IMR-90 (cell line): ENCODE measurements around the gene STX18. TPM values are rescaled to one million over a fixed set of nuclear protein-coding genes. Genes with fewer than 3 reads are reported as not detected.

Experiments
- ATAC-seq: fragments of 200-7000 bp; cut with Tn5 transposase; 2 replicates; pipeline ENCODE4 v1.9.1; 2020; ENCODE audit warnings: low read depth, mild to moderate bottlenecking, moderate library complexity
- BruUV-seq: library from RNA; stranded (reverse); fragments of 400-500 nt; replicated peaks from 2 replicates; lab custom pipeline; 2021; lab: Mats Ljungman, UMichigan
- CTCF ChIA-PET: fragments of 300-600 bp; formaldehyde crosslinking; extraction: SDS; loops from one replicate; lab custom pipeline; 2021; ENCODE audit warnings: antibody characterized with exemption; lab: Yijun Ruan, JAX
- POLR2A ChIA-PET: fragments of 300-600 bp; sonication (Branson Sonifier 250); formaldehyde crosslinking; loops from one replicate; lab custom pipeline; 2022; ENCODE audit warnings: antibody characterized with exemption; ENCODE audit not compliant: unreplicated experiment; lab: Charles Lee
- DNase-seq: peaks from one replicate; pipeline ENCODE4 v3.0.0; 2013
- H2AFZ ChIP-seq: replicated peaks from 2 replicates; pipeline ENCODE3; 2013; ENCODE audit warnings: low read length, mild to moderate bottlenecking; ENCODE audit not compliant: poor library complexity
- H2AK5ac ChIP-seq: 2 replicates; pipeline ENCODE4 v1.6.1; 2013; ENCODE audit warnings: low read depth, low read length, inconsistent platforms
- H2AK9ac ChIP-seq: replicated peaks from 2 replicates; pipeline ENCODE3; 2013; ENCODE audit warnings: mild to moderate bottlenecking, low read depth, low read length, moderate library complexity; ENCODE audit not compliant: poor library complexity
- H2BK120ac ChIP-seq: 2 replicates; pipeline ENCODE4 v1.6.1; 2013; ENCODE audit warnings: low read depth, low read length, inconsistent platforms
- H2BK15ac ChIP-seq: 3 replicates; pipeline ENCODE4 v1.6.1; 2013; ENCODE audit warnings: low read depth, low read length, inconsistent platforms
- H2BK20ac ChIP-seq: 2 replicates; pipeline ENCODE4 v1.6.1; 2013; ENCODE audit warnings: low read depth, mild to moderate bottlenecking, inconsistent platforms, low read length, moderate library complexity
- H2BK5ac ChIP-seq: 2 replicates; pipeline ENCODE4 v1.6.1; 2013; ENCODE audit warnings: mild to moderate bottlenecking, low read depth, low read length, inconsistent platforms; ENCODE audit not compliant: poor library complexity, severe bottlenecking
- H3K14ac ChIP-seq: replicated peaks from 2 replicates; pipeline ENCODE4 v1.6.1; 2013; ENCODE audit warnings: low read depth, low read length, inconsistent platforms
- H3K18ac ChIP-seq: 2 replicates; pipeline ENCODE4 v1.6.1; 2013; ENCODE audit warnings: low read depth, low read length, control low read depth
- H3K23ac ChIP-seq: 2 replicates; pipeline ENCODE4 v1.6.1; 2013; ENCODE audit warnings: low read depth, low read length, inconsistent platforms
- H3K27ac ChIP-seq: 2 replicates; pipeline ENCODE4 v1.5.1; 2013; ENCODE audit warnings: mild to moderate bottlenecking, control low read depth, low read length; ENCODE audit not compliant: insufficient read depth
- H3K27me3 ChIP-seq: 2 replicates; pipeline ENCODE4 v1.6.1; 2013; ENCODE audit warnings: low read length; ENCODE audit not compliant: control insufficient read depth, insufficient read depth
- H3K36me3 ChIP-seq: 2 replicates; pipeline ENCODE4 v1.6.1; 2013; ENCODE audit warnings: low read length, mixed read lengths; ENCODE audit not compliant: control insufficient read depth, insufficient read depth
- H3K4ac ChIP-seq: 2 replicates; pipeline ENCODE4 v1.6.1; 2013; ENCODE audit warnings: low read depth, low read length, inconsistent platforms
- H3K4me1 ChIP-seq: 2 replicates; pipeline ENCODE4 v1.6.1; 2013; ENCODE audit warnings: low read length, mixed read lengths; ENCODE audit not compliant: control insufficient read depth, insufficient read depth
- H3K4me2 ChIP-seq: 2 replicates; pipeline ENCODE4 v1.6.1; 2013; ENCODE audit warnings: low read depth, mild to moderate bottlenecking, control low read depth, low read length, moderate library complexity
- H3K4me3 ChIP-seq: 2 replicates; pipeline ENCODE4 v1.5.1; 2013; ENCODE audit warnings: low read depth, mild to moderate bottlenecking, control low read depth, low read length, moderate library complexity; ENCODE audit not compliant: insufficient read depth
- H3K56ac ChIP-seq: 2 replicates; pipeline ENCODE4 v1.6.1; 2013; ENCODE audit warnings: low read length, inconsistent platforms; ENCODE audit not compliant: insufficient read depth; ENCODE audit errors: extremely low read depth
- H3K79me1 ChIP-seq, 2 experiments: 2 replicates each; pipeline ENCODE4 v1.6.1; 2013; ENCODE audit warnings: low read length in 2 of 2, inconsistent platforms in 1 of 2, low read depth in 1 of 2
- H3K9ac ChIP-seq: 2 replicates; pipeline ENCODE4 v1.6.1; 2013; ENCODE audit warnings: low read depth, low read length, control low read depth
- H3K9me1 ChIP-seq: 2 replicates; pipeline ENCODE4 v1.6.1; 2013; ENCODE audit warnings: low read length, inconsistent platforms; ENCODE audit not compliant: insufficient read depth
- H3K9me3 ChIP-seq: 2 replicates; pipeline ENCODE4 v1.6.1; 2013; ENCODE audit warnings: low read length; ENCODE audit not compliant: control insufficient read depth, insufficient read depth
- H4K20me1 ChIP-seq: 2 replicates; pipeline ENCODE4 v1.6.1; 2013; ENCODE audit warnings: low read length, inconsistent platforms; ENCODE audit not compliant: insufficient read depth
- H4K5ac ChIP-seq: 2 replicates; pipeline ENCODE4 v1.6.1; 2013; ENCODE audit warnings: mild to moderate bottlenecking, low read depth, low read length, control low read depth
- H4K8ac ChIP-seq, 2 experiments: 2 replicates each; pipeline ENCODE4 v1.6.1; 2013; ENCODE audit warnings: low read depth in 2 of 2, low read length in 2 of 2, control low read depth in 1 of 2, inconsistent platforms in 1 of 2
- H4K91ac ChIP-seq: 2 replicates; pipeline ENCODE4 v1.6.1; 2013; ENCODE audit warnings: low read depth, low read length, inconsistent platforms; ENCODE audit not compliant: insufficient read depth
- BHLHE40 ChIP-seq: fragments of 150-350 bp; IDR thresholded peaks from 2 replicates; pipeline ENCODE4 v1.6.1; 2016; ENCODE audit warnings: mild to moderate bottlenecking, low read depth, low read length
- CEBPB ChIP-seq: IDR thresholded peaks from 2 replicates; pipeline ENCODE4 v1.6.1; 2012; ENCODE audit warnings: low read depth, low read length, improper control_type of control experiment
- CHD1 ChIP-seq: IDR thresholded peaks from 2 replicates; pipeline ENCODE4 v1.6.1; 2012; ENCODE audit warnings: low read depth, low read length, improper control_type of control experiment
- CTCF ChIP-seq: conservative IDR thresholded peaks from 2 replicates; pipeline ENCODE4 v1.5.1; 2012; ENCODE audit warnings: mild to moderate bottlenecking, low read depth, low read length, improper control_type of control experiment
- FOS ChIP-seq: fragments of 150-350 bp; IDR thresholded peaks from 2 replicates; pipeline ENCODE4 v1.6.1; 2016; ENCODE audit warnings: low read depth, low read length
- MAFK ChIP-seq: IDR thresholded peaks from 2 replicates; pipeline ENCODE4 v1.6.1; 2012; ENCODE audit warnings: low read depth, low read length, improper control_type of control experiment
- MAZ ChIP-seq: IDR thresholded peaks from 2 replicates; pipeline ENCODE4 v1.6.1; 2012; ENCODE audit warnings: low read depth, mild to moderate bottlenecking, low read length, improper control_type of control experiment, moderate library complexity, borderline replicate concordance
- MXI1 ChIP-seq: IDR thresholded peaks from 2 replicates; pipeline ENCODE4 v1.6.1; 2012; ENCODE audit warnings: low read depth, mild to moderate bottlenecking, low read length, moderate library complexity, borderline replicate concordance
- NFE2L2 ChIP-seq: fragments of 150-350 bp; IDR thresholded peaks from 2 replicates; pipeline ENCODE4 v1.6.1; 2016; ENCODE audit warnings: low read depth, mild to moderate bottlenecking, low read length
- POLR2A ChIP-seq: IDR thresholded peaks from 2 replicates; pipeline ENCODE4 v1.6.1; 2012; ENCODE audit warnings: mild to moderate bottlenecking, low read depth, low read length
- RAD21 ChIP-seq: IDR thresholded peaks from 2 replicates; pipeline ENCODE4 v1.6.1; 2012; ENCODE audit warnings: low read length, improper control_type of control experiment
- RCOR1 ChIP-seq: IDR thresholded peaks from 2 replicates; pipeline ENCODE4 v1.6.1; 2012; ENCODE audit warnings: mild to moderate bottlenecking, low read length, improper control_type of control experiment; ENCODE audit not compliant: insufficient replicate concordance
- RFX5 ChIP-seq: IDR thresholded peaks from 2 replicates; pipeline ENCODE4 v1.8.0; 2012; ENCODE audit warnings: low read depth, mild to moderate bottlenecking, low read length, moderate library complexity
- SMC3 ChIP-seq: fragments of 150-350 bp; IDR thresholded peaks from 2 replicates; pipeline ENCODE4 v1.6.1; 2016; ENCODE audit warnings: low read depth, mild to moderate bottlenecking, antibody characterized with exemption, low read length, moderate library complexity
- WGBS, 2 experiments: methylation state at CpG; one replicate each; pipeline versions ENCODE4 v1.1.5 to v1.1.7; 2013; ENCODE audit warnings: missing lambda C conversion rate in 2 of 2; ENCODE audit not compliant: insufficient read length in 1 of 2; ENCODE audit errors: extremely low coverage in 2 of 2; 5-methylcytosine and 5-hydroxymethylcytosine counted together
- dilution Hi-C: fragments of 300-500 bp; cut with HindIII; formaldehyde crosslinking; loops from one replicate; pipeline ENCODE4 v1.14.3; 2018; ENCODE audit warnings: low sequenced_read_pairs; ENCODE audit not compliant: unreplicated experiment
- in situ Hi-C: fragments of 300-500 bp; cut with MboI; formaldehyde crosslinking; loops from 3 replicates; pipeline ENCODE4 v1.14.3; 2019; ENCODE audit warnings: low sequenced_read_pairs, inconsistent platforms, mixed read lengths
- intact Hi-C: fragments of 100-400 bp; cut with micrococcal nuclease; formaldehyde crosslinking; loops from 2 replicates; pipeline ENCODE4 v1.10.0; 2022
- polyA plus RNA-seq, 3 experiments: library from polyadenylated mRNA; depleted of rRNA; stranded (reverse); fragments of >200 nt; gene quantifications; 2 replicates each; pipeline ENCODE4 v1.2.3, GENCODE V29; 2012; ENCODE audit warnings: low replicate concordance in 1 of 3
- total RNA-seq: library from RNA; depleted of rRNA; stranded (reverse); fragments of >200 nt; gene quantifications from 2 replicates; pipeline ENCODE4 v1.2.3, GENCODE V29; 2012
- TF ChIP-seq, protein P1 (sequence below): fragments of 150-350 bp; IDR thresholded peaks from 2 replicates; pipeline ENCODE4 v1.6.1; 2017; ENCODE audit warnings: mild to moderate bottlenecking, antibody characterized with exemption, low read length, low read depth

STX18 gene
- total and polyA plus RNA-seq, 2 of the 4 experiments (the other 2 are of a cell fraction), result 20.1 to 23.4 TPM

DNA sequence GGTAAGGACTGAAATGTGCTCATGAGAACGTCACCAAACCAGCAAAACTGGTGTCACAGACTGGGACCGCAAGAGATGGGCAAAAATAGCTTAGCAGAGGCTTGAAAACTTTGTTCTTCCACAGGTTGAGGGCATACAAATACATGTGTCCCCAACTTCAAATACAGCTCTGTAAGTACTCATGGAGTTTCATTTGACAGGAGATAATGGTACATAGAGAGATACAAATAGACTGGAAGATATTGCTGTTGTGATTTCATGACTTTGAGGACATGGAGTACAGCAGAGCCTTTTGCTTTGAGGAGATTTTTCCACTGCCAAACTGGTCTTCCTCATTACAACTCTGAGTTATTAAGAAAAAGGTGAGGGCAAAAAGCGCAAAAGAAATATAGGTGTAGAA, 70.7 kb downstream of the STX18 start:
- in situ Hi-C loops (no loop called here), dilution Hi-C loops (no loop called here), intact Hi-C loops (no loop called here)
- DNase-seq, result no peak
- no peak overlapping the region for H2BK120ac ChIP-seq
- ATAC-seq, result no peak
- 83% methylated on average over 1 of the region's 3 CpGs; no CpG with 5 or more reads in 1 of the 2 experiments for WGBS, 2 experiments
- CTCF ChIA-PET, result interaction anchor here (0.6 kb wide), 1 partner anchor 9 kb away, joined by 4 read pairs; no protein-coding TSS in a partner anchor
- H2AK5ac ChIP-seq, result no peak overlapping the region
- POLR2A ChIA-PET, result no interaction called here
- H3K9me3 ChIP-seq, result no peaks in the 10 kb centered on the region
- H3K9ac ChIP-seq, result no peak overlapping the region
- H3K27ac ChIP-seq, result no peak overlapping the region
- no peak overlapping the region for H4K5ac ChIP-seq
- H3K4me2 ChIP-seq, result no peak overlapping the region
- no TSS peak for BruUV-seq
- H2BK5ac ChIP-seq, result no peak overlapping the region
- H3K9me1 ChIP-seq, result peaks cover 12% of the 10 kb centered on the region
- H2BK15ac ChIP-seq, result no peak overlapping the region
- H2AFZ ChIP-seq, result no peak overlapping the region
- no peak overlapping the region for H4K8ac ChIP-seq
- no peak overlapping the region for H3K56ac ChIP-seq
- peaks cover 24% of the 10 kb centered on the region for H3K36me3 ChIP-seq
- no peak overlapping the region for H3K18ac ChIP-seq
- no peak overlapping the region for H3K4ac ChIP-seq
- H4K91ac ChIP-seq, result no peak overlapping the region
- H3K4me1 ChIP-seq, result peaks cover 9% of the 10 kb centered on the region
- no peak overlapping the region for H3K14ac ChIP-seq
- TF ChIP-seq CHD1 (no peak), BHLHE40 (no peak), MAFK (no peak), CTCF (no peak), RCOR1 (no peak), FOS (no peak), MXI1 (no peak), NFE2L2 (no peak), MAZ (no peak), SMC3 (no peak), CEBPB (no peak), RFX5 (no peak), RAD21 (no peak), POLR2A (no peak)
- TF ChIP-seq, protein P1, sequence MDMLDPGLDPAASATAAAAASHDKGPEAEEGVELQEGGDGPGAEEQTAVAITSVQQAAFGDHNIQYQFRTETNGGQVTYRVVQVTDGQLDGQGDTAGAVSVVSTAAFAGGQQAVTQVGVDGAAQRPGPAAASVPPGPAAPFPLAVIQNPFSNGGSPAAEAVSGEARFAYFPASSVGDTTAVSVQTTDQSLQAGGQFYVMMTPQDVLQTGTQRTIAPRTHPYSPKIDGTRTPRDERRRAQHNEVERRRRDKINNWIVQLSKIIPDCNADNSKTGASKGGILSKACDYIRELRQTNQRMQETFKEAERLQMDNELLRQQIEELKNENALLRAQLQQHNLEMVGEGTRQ, result no peak
- H2AK9ac ChIP-seq, result no peak overlapping the region
- H3K79me1 ChIP-seq, result peaks cover 25 to 44% of the 10 kb centered on the region in 2 experiments
- H2BK20ac ChIP-seq, result no peak overlapping the region
- H4K20me1 ChIP-seq, result peaks cover 12% of the 10 kb centered on the region
- H3K4me3 ChIP-seq, result no peak overlapping the region
- no peaks in the 10 kb centered on the region for H3K27me3 ChIP-seq
- no peak overlapping the region for H3K23ac ChIP-seq
